GM12873 (cell line): ENCODE measurements around the gene TAL2.

ENCODE experiments used
- TF ChIP-seq, protein P1 (sequence below): IDR thresholded peaks from 2 replicates; pipeline ENCODE4 v1.5.1; 2012; ENCODE audit warnings: low read depth, mild to moderate bottlenecking, moderate library complexity, low read length, control low read depth; ENCODE audit not compliant: insufficient read depth; ENCODE audit errors: missing control alignments

TAL2 gene

GRCh38 chr9:105661011-105661410 lies 1.2 kb upstream of the TAL2 start:
- TF ChIP-seq, protein P1, sequence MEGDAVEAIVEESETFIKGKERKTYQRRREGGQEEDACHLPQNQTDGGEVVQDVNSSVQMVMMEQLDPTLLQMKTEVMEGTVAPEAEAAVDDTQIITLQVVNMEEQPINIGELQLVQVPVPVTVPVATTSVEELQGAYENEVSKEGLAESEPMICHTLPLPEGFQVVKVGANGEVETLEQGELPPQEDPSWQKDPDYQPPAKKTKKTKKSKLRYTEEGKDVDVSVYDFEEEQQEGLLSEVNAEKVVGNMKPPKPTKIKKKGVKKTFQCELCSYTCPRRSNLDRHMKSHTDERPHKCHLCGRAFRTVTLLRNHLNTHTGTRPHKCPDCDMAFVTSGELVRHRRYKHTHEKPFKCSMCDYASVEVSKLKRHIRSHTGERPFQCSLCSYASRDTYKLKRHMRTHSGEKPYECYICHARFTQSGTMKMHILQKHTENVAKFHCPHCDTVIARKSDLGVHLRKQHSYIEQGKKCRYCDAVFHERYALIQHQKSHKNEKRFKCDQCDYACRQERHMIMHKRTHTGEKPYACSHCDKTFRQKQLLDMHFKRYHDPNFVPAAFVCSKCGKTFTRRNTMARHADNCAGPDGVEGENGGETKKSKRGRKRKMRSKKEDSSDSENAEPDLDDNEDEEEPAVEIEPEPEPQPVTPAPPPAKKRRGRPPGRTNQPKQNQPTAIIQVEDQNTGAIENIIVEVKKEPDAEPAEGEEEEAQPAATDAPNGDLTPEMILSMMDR, result no peak

- TF ChIP-seq, protein P1, result no peak
Observed at GRCh38 chr9:105663914-105664313, 1.7 kb downstream of the TAL2 start.

- TF ChIP-seq, protein P1, result no peak
Observed at GRCh38 chr9:105667867-105668266, 5.6 kb downstream of the TAL2 start.

- TF ChIP-seq, protein P1, result no peak
Observed at GRCh38 chr9:105670315-105670714, 8.1 kb downstream of the TAL2 start.

GRCh38 chr9:105670775-105671174 lies 8.5 kb downstream of the TAL2 start:
- TF ChIP-seq, protein P1, result no peak

DNA sequence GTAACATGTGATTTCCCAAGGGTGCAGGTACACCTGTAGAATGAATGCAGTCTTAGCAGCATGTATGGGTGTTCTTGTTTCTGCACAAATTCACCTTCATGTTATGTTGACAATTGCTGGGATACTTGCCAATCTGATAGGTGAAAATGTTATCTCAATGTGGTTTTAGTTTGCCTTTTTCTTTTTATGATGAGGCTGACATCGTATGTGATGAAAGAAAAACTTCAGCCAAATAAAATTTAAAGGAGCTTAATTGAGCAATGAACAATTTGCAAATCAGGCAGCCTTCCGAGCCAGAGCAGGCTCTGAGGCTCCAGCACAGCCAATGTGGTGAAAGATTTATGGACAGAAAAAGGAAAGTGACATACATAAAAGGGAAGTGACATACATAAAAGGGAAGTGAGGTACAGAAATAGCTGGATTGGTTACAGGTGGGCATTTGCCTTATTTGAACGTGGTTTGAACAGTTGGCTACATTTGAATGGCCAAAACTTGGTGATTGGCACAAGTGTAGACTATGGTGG lies 10.5 kb downstream of the TAL2 start:
- TF ChIP-seq, protein P1, result no peak

DNA sequence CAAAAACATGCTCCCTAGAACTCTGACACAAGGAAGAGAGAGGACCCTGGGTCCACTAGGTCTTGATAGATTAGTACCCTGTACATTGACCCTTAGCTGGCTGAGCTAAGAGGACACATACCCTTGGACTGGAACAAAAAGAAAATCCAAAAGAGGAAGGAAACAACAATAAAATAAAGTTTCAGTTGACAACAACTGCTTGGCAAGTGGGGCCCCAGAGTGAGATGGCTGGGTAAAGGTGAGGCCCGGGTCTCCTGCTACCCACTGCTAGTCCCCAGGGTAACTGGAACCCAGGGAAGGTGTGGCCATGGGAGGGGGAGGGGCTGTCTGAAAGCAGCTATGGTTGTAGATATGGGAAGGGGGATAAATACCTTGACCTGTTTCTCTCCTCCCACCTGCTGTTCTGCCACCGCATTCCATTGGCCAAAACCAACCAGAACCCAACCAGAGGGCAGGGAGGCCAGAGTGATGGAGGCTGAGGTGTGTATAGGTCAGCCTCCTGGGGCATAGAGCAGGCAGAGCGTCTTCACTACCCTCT lies 11.7 kb downstream of the TAL2 start:
- TF ChIP-seq, protein P1, result no peak
